HepG2 (cell line): ENCODE data around the gene VWA1. TPM values are rescaled to one million over a fixed set of nuclear protein-coding genes. Genes with fewer than 3 reads are reported as not detected.

ENCODE experiments used
- CAMTA2 ChIP-seq: sonication (generic); formaldehyde crosslinking; IDR thresholded peaks from 2 replicates; pipeline ENCODE4 v1.4.0; 2020; ENCODE audit warnings: mild to moderate bottlenecking, missing genetic modification reagents, borderline replicate concordance
- GPN1 ChIP-seq: sonication (generic); formaldehyde crosslinking; IDR thresholded peaks from 2 replicates; pipeline ENCODE4 v1.5.1; 2020; ENCODE audit warnings: missing genetic modification reagents, borderline replicate concordance
- HES4 ChIP-seq: sonication (generic); formaldehyde crosslinking; IDR thresholded peaks from 2 replicates; pipeline ENCODE4 v1.9.0; 2021; ENCODE audit warnings: mild to moderate bottlenecking, missing genetic modification reagents, borderline replicate concordance
- KDM5B ChIP-seq: sonication (generic); formaldehyde crosslinking; IDR thresholded peaks from 2 replicates; pipeline ENCODE4 v1.4.0; 2020; ENCODE audit warnings: missing genetic modification reagents, mild to moderate bottlenecking, borderline replicate concordance
- MBNL3 ChIP-seq: fragments of 250-450 bp; sonication (Bioruptor Pico); conservative IDR thresholded peaks from 2 replicates; pipeline ENCODE4 v1.8.0; 2022; ENCODE audit warnings: mild to moderate bottlenecking, inconsistent platforms
- MIER2 ChIP-seq: IDR thresholded peaks from 2 replicates; pipeline ENCODE4 v1.6.1; 2016; ENCODE audit warnings: missing biosample characterization, missing genetic modification reagents
- PAWR ChIP-seq: sonication (generic); formaldehyde crosslinking; IDR thresholded peaks from 2 replicates; pipeline ENCODE4 v1.4.0; 2020; ENCODE audit warnings: missing genetic modification reagents, mild to moderate bottlenecking, borderline replicate concordance
- PAX8 ChIP-seq: sonication (generic); formaldehyde crosslinking; IDR thresholded peaks from 2 replicates; pipeline ENCODE4 v1.8.0; 2022; ENCODE audit warnings: mild to moderate bottlenecking, missing genetic modification reagents, borderline replicate concordance
- SMARCC2 ChIP-seq: fragments of 450-650 bp; IDR thresholded peaks from 2 replicates; pipeline ENCODE4 v1.6.1; 2017; ENCODE audit warnings: antibody characterized with exemption, mild to moderate bottlenecking
- U2AF2 ChIP-seq: fragments of 200-400 bp; formaldehyde crosslinking; IDR thresholded peaks from 2 replicates; pipeline ENCODE4 v1.6.1; 2017; ENCODE audit warnings: low read depth, mild to moderate bottlenecking, low read length
- ZBTB3 ChIP-seq: sonication (generic); formaldehyde crosslinking; IDR thresholded peaks from 2 replicates; pipeline ENCODE4 v1.4.0; 2020; ENCODE audit warnings: low read depth, mild to moderate bottlenecking, moderate library complexity, missing genetic modification reagents, borderline replicate concordance
- ZBTB7A ChIP-seq: sonication (generic); formaldehyde crosslinking; IDR thresholded peaks from 2 replicates; pipeline ENCODE4 v1.8.0; 2022; ENCODE audit warnings: mild to moderate bottlenecking, missing genetic modification reagents
- ZFP36L2 ChIP-seq: sonication (generic); formaldehyde crosslinking; IDR thresholded peaks from 2 replicates; pipeline ENCODE4 v1.4.0; 2020; ENCODE audit warnings: missing genetic modification reagents
- ZNF101 ChIP-seq: sonication (generic); formaldehyde crosslinking; IDR thresholded peaks from 2 replicates; pipeline ENCODE4 v1.4.0; 2020; ENCODE audit warnings: mild to moderate bottlenecking, low read depth, missing genetic modification reagents, borderline replicate concordance
- ZNF614 ChIP-seq: IDR thresholded peaks from 2 replicates; pipeline ENCODE4 v1.6.1; 2018; ENCODE audit warnings: missing biosample characterization, missing genetic modification reagents, inconsistent platforms, borderline replicate concordance
- polyA plus RNA-seq, 8 experiments: library from polyadenylated mRNA; depleted of rRNA in 3 of 8; stranded (reverse) in 7 of 8; unstranded in 1 of 8; fragments of >200 nt; fragmentation: Illumina TruSeq in 4 of 8; extraction: Trizol in 4 of 8; gene quantifications; 2 replicates each; pipeline versions ENCODE4 v1.2.1 to v1.2.3, GENCODE V29; 2011 to 2016; ENCODE audit warnings: low read depth in 4 of 8, missing spikeins in 1 of 8, mixed read lengths in 1 of 8; ENCODE audit not compliant: insufficient read depth in 1 of 8
- total RNA-seq, 5 experiments: library from RNA; depleted of rRNA; stranded (reverse); fragments of >200 nt; fragmentation: Illumina TruSeq; extraction: Trizol; gene quantifications; 2 replicates each; pipeline ENCODE4 v1.2.3, GENCODE V29; 2016; ENCODE audit warnings: low read depth in 1 of 5
- TF ChIP-seq, protein P1 (sequence below): IDR thresholded peaks from 2 replicates; pipeline ENCODE4 v1.6.1; 2016; ENCODE audit warnings: missing genetic modification reagents, missing compliant biosample characterization
- TF ChIP-seq, protein P2 (sequence below): sonication (generic); formaldehyde crosslinking; IDR thresholded peaks from 2 replicates; pipeline ENCODE4 v1.5.0; 2020; ENCODE audit warnings: mild to moderate bottlenecking, missing genetic modification reagents
- TF ChIP-seq, protein P3 (sequence below): sonication (generic); formaldehyde crosslinking; IDR thresholded peaks from 2 replicates; pipeline ENCODE4 v1.8.0; 2022; ENCODE audit warnings: mild to moderate bottlenecking, missing genetic modification reagents, moderate library complexity
- TF ChIP-seq, protein P4 (sequence below): IDR thresholded peaks from 2 replicates; pipeline ENCODE4 v1.6.1; 2016; ENCODE audit warnings: mild to moderate bottlenecking
- TF ChIP-seq, protein P5 (sequence below): sonication (generic); formaldehyde crosslinking; IDR thresholded peaks from 2 replicates; pipeline ENCODE4 v1.4.0; 2020; ENCODE audit warnings: missing genetic modification reagents

The VWA1 gene
- total and polyA plus RNA-seq, 2 of the 13 experiments (the other 11 are each of a cell fraction or from before 2014, with no cell fraction given): 40.9 to 57.5 TPM

DNA sequence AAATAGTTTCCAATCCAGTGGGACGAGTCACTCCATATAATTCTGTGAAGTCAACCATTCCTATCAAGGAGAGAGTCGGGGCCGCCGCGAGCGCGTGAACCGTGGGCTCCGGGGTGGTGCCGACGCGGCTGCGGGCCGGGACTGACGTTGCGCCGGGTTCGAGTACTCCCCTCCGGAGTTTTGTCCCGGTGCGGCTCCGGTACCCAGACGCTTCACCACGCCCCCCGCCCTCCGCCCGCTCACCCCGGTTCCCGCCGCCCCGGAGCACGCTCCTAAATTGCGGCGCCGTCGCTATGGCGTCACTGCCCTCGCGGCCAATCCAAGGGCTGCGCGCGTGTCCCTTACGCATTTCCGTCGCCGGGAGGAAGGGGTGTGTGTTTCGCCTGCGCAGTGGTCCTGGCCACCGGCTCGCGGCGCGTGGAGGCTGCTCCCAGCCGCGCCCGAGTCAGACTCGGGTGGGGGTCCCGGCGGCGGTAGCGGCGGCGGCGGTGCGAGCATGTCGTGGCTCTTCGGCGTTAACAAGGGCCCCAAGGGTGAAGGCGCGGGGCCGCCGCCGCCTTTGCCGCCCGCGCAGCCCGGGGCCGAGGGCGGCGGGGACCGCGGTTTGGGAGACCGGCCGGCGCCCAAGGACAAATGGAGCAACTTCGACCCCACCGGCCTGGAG lies 36.0 kb downstream of the VWA1 start, which contains the start of gene ATAD3B (continued):
- TF ChIP-seq CAMTA2 (CRISPR knock-in tag) (no peak), HES4 (CRISPR knock-in tag) (no peak), PAWR (no peak), GPN1 (CRISPR knock-in tag) (no peak), SMARCC2 (no peak), ZBTB3 (CRISPR knock-in tag) (no peak), ZNF101 (CRISPR knock-in tag) (no peak), KDM5B (CRISPR knock-in tag) (peak; percentile 46; the same call in 1 of the 2 replicates), MIER2 (CRISPR knock-in tag) (0 out of 2 replicates have a peak, but pooled peaks have one; percentile 49), MBNL3 (CRISPR knock-in tag) (no peak), PAX8 (CRISPR knock-in tag) (no peak), U2AF2 (no peak), ZNF614 (no peak), ZFP36L2 (no peak), ZBTB7A (CRISPR knock-in tag) (no peak)
- TF ChIP-seq, protein P1, sequence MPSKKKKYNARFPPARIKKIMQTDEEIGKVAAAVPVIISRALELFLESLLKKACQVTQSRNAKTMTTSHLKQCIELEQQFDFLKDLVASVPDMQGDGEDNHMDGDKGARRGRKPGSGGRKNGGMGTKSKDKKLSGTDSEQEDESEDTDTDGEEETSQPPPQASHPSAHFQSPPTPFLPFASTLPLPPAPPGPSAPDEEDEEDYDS (CRISPR knock-in tag): peak; percentile 73
- TF ChIP-seq, protein P2, sequence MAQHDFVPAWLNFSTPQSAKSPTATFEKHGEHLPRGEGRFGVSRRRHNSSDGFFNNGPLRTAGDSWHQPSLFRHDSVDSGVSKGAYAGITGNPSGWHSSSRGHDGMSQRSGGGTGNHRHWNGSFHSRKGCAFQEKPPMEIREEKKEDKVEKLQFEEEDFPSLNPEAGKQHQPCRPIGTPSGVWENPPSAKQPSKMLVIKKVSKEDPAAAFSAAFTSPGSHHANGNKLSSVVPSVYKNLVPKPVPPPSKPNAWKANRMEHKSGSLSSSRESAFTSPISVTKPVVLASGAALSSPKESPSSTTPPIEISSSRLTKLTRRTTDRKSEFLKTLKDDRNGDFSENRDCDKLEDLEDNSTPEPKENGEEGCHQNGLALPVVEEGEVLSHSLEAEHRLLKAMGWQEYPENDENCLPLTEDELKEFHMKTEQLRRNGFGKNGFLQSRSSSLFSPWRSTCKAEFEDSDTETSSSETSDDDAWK (CRISPR knock-in tag): no peak
- TF ChIP-seq, protein P3, sequence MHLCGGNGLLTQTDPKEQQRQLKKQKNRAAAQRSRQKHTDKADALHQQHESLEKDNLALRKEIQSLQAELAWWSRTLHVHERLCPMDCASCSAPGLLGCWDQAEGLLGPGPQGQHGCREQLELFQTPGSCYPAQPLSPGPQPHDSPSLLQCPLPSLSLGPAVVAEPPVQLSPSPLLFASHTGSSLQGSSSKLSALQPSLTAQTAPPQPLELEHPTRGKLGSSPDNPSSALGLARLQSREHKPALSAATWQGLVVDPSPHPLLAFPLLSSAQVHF (CRISPR knock-in tag): no peak
- TF ChIP-seq, protein P4, sequence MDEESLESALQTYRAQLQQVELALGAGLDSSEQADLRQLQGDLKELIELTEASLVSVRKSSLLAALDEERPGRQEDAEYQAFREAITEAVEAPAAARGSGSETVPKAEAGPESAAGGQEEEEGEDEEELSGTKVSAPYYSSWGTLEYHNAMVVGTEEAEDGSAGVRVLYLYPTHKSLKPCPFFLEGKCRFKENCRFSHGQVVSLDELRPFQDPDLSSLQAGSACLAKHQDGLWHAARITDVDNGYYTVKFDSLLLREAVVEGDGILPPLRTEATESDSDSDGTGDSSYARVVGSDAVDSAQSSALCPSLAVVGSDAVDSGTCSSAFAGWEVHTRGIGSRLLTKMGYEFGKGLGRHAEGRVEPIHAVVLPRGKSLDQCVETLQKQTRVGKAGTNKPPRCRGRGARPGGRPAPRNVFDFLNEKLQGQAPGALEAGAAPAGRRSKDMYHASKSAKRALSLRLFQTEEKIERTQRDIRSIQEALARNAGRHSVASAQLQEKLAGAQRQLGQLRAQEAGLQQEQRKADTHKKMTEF: peak; percentile 74; the same call in 1 of the 2 replicates
- TF ChIP-seq, protein P5, sequence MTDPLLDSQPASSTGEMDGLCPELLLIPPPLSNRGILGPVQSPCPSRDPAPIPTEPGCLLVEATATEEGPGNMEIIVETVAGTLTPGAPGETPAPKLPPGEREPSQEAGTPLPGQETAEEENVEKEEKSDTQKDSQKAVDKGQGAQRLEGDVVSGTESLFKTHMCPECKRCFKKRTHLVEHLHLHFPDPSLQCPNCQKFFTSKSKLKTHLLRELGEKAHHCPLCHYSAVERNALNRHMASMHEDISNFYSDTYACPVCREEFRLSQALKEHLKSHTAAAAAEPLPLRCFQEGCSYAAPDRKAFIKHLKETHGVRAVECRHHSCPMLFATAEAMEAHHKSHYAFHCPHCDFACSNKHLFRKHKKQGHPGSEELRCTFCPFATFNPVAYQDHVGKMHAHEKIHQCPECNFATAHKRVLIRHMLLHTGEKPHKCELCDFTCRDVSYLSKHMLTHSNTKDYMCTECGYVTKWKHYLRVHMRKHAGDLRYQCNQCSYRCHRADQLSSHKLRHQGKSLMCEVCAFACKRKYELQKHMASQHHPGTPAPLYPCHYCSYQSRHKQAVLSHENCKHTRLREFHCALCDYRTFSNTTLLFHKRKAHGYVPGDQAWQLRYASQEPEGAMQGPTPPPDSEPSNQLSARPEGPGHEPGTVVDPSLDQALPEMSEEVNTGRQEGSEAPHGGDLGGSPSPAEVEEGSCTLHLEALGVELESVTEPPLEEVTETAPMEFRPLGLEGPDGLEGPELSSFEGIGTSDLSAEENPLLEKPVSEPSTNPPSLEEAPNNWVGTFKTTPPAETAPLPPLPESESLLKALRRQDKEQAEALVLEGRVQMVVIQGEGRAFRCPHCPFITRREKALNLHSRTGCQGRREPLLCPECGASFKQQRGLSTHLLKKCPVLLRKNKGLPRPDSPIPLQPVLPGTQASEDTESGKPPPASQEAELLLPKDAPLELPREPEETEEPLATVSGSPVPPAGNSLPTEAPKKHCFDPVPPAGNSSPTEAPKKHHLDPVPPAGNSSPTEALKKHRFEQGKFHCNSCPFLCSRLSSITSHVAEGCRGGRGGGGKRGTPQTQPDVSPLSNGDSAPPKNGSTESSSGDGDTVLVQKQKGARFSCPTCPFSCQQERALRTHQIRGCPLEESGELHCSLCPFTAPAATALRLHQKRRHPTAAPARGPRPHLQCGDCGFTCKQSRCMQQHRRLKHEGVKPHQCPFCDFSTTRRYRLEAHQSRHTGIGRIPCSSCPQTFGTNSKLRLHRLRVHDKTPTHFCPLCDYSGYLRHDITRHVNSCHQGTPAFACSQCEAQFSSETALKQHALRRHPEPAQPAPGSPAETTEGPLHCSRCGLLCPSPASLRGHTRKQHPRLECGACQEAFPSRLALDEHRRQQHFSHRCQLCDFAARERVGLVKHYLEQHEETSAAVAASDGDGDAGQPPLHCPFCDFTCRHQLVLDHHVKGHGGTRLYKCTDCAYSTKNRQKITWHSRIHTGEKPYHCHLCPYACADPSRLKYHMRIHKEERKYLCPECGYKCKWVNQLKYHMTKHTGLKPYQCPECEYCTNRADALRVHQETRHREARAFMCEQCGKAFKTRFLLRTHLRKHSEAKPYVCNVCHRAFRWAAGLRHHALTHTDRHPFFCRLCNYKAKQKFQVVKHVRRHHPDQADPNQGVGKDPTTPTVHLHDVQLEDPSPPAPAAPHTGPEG (CRISPR knock-in tag): 0 out of 2 replicates have a peak, but pooled peaks have one; percentile 47
